ENCODE data around the gene CLIP1.
"Not testable (repeated sequence)": the region's sequence is repeated elsewhere in the genome, so short reads cannot be mapped to it uniquely, and the experiment has no call there.

The CLIP1 gene

DNA sequence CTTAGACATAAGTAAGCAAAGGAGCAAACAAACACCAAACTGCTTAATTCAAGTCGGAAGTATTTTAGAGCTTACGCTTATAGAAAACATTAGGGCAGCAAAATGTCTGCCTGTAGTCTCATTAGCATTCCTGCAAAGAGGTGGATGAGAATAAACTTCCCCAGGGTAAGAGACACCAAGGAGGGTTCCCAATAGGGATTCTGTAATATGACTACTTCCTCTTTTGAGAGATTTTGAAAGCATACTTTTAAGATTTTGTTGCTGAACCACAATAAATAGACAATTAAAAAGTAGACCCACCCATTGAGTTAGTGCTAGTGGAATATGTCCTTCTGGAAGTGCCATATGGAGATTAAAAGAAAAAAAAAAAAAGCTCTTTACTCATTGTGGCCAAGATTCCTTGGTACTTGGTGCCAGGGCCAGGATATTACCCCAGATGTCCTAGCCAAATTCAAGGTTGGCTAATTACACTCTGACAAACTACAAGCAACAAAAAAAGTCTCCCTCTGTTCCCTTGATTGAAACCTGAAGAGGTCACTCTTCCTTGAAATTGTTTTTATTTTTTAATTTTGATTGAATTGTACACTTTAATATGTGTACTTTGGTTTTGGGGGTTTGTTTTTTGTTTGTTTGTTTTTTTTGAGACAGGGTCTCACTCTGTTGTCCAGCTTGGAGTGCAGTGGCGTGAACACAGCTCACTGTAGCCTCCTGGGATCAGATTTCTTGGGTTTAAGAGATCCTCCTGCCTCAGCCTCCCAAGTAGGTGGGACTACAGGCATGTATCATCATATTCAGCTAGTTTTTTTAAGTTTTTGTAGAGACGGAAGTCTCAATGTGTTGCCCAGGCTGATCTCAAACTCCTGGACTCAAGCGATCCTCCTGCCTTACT lies 8.7 kb downstream of the CLIP1 start:
- TF ChIP-seq ZNF274 (IDR thresholded peaks at IDR 0.05; ENCODE audit: low read depth, low read length) = no peak
- no peak overlapping the region for H3K4me3 ChIP-seq (ENCODE audit: low read length)

DNA sequence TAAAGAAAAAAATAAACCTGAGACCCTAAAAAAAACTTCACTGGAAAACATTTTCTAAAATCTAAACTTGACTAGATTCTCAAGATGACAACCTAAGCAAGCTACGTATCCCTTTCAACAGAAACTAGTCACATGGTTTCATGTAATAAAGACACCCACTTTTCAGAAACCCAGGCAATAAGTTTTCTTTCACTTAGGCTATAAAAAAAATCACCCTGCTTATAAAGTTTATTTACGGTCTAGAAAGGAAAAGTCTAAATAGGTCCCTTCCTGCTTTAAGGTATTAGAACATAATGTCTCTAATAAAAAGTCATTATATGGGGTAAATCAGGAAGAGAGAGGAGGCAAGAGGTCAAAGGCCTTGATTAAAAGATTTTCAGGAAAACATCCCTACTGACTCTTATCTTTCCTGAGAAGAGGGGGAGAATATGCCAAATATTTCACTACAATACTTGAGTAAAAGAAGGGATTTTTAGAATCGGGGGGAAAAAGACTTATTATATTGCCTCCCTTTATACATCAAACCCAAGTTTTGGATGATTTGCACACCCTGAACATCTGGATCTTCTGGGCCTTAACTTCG lies 9.5 kb downstream of the CLIP1 start:
- H3K4me3 ChIP-seq (ENCODE audit: low read length) = no peak overlapping the region
- no peak for TF ChIP-seq ZNF274 (IDR thresholded peaks at IDR 0.05; ENCODE audit: low read depth, low read length)

DNA sequence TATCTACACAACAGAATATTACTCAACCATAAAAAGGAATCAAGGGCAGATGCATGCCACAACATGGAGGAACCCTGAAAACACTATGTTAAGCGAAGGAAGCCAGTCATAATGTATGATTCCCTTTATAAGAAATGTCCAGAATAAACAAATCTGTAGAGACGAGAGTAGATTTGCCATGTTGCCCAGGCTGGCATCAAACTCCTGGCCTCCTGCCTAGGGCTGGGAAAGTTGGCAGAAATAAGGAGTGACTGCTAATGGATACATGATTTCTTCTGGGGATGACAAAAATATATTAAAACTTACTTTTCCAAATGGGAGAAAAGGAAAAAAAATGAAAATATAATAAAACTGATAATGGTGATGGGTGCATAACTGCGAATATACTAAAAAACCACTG lies 10.9 kb downstream of the CLIP1 start:
- no peak overlapping the region for H3K4me3 ChIP-seq (ENCODE audit: low read length)
- TF ChIP-seq ZNF274 (IDR thresholded peaks at IDR 0.05; ENCODE audit: low read depth, low read length) = no peak

DNA sequence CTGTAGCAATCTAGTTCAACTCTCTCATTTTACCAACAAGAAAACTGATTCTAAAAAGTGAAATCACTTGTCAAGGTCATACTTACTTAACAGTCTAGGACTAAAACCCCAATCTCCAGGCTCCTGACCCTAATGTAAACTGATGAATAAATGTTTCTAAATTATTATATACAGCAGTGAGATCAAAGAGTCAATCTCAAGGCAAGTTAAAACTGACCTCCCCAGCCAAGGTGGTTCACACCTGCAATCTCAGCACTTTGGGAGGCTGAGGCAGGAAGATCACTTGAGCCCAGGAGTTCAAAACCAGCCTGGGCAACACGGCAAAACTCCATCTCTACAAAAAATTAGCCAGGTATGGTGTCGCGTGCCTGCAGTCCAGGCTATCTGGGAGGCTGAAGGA lies 15.3 kb downstream of the CLIP1 start:
- no peak overlapping the region for H3K4me3 ChIP-seq (ENCODE audit: low read length)
- no peak for TF ChIP-seq ZNF274 (IDR thresholded peaks at IDR 0.05; ENCODE audit: low read depth, low read length)

DNA sequence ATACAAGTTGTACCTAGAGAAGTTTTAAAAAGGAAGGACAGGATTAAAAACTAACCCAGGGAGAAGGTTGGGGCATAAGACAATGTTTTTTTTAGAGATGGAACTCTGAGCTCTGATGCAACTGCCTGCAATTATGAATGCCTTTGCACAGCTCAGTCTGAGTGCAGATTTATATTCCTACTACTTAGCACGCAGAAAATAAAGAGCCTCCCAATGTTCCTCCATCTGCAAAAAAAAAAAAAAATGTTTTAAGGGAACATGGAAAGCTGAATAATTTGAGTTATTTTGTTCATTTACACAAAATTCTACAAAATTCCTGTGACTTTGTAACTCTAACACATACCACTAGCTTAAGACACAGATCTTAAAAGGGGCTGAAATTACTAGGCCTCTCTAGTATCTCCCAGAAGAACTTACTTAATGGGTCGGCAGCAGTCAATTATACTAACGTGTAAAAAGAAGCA lies 15.7 kb downstream of the CLIP1 start:
- no peak for TF ChIP-seq ZNF274 (IDR thresholded peaks at IDR 0.05; ENCODE audit: low read depth, low read length)
- no peak overlapping the region for H3K4me3 ChIP-seq (ENCODE audit: low read length)

DNA sequence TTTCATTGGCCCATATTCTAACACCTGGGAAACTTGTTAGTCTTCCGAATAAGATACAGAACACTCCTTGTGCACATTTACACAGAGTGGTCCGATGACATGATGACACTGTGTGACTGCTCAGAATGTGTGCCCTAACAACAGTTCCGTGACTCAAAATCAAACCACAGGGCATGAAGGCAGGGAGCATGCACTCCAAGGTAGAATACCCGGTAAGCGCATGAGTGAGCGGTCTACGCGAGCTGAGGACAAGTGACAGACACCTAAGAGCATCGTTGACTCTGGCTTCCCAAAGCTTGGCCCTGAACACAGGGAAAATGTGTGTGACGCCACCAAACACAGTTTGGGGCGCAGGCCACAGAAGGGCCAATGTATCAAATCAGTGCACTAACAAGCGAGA lies 18.6 kb downstream of the CLIP1 start:
- H3K4me3 ChIP-seq (ENCODE audit: low read length) = no peak overlapping the region
- TF ChIP-seq ZNF274 (IDR thresholded peaks at IDR 0.05; ENCODE audit: low read depth, low read length) = no peak

DNA sequence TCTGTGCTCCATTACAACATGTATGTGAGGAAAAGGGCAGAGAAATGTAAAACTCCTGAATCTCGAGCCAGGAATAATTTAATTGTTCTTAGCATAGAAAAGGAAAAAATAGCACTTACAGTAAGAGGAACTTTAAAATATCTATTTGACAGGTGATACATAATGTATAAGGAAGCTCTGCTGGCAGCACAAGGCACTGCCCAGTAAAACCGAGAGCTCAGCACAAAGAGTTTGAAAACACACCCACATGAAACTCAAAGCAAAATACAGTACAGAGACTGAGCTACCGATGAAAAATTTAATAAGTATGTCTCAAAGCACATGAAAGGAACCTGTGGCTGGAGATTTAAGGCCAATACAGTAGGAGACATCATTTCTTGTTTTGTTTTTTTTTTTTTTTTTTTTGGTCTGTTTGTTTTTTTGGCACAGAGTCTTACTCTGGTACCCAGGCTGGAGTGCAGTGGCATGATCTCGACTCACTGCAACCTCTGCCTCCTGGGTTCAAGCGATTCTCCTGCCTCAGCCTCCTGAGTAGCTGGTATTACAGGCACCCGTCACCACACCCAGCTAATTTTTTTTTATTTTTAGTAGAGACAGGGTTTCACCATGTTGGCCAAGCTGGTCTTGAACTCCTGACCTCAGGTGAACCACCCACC lies 19.2 kb downstream of the CLIP1 start:
- TF ChIP-seq ZNF274 (IDR thresholded peaks at IDR 0.05; ENCODE audit: low read depth, low read length) = no peak
- H3K4me3 ChIP-seq (ENCODE audit: low read length) = no peak overlapping the region

DNA sequence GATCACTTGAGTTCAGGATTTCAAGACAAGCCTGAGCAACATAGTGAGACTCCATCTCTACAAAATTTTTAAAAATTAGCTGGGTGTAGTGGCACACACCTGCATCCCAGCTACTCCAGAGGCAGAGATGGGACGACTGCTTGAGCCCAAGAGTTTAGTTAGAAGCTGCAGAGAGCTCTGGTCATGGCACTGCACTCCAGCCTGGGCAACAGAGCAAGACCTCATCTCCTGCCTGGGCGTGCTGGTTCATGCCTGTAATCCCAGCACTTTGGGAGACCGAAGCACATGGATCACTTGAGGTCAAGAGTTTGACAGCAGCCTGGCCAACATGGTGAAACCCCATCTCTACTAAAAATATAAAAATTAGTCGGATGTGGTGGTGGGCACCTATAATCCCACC lies 20.2 kb downstream of the CLIP1 start:
- no peak for TF ChIP-seq ZNF274 (IDR thresholded peaks at IDR 0.05; ENCODE audit: low read depth, low read length)
- H3K4me3 ChIP-seq (ENCODE audit: low read length) = no peak overlapping the region

DNA sequence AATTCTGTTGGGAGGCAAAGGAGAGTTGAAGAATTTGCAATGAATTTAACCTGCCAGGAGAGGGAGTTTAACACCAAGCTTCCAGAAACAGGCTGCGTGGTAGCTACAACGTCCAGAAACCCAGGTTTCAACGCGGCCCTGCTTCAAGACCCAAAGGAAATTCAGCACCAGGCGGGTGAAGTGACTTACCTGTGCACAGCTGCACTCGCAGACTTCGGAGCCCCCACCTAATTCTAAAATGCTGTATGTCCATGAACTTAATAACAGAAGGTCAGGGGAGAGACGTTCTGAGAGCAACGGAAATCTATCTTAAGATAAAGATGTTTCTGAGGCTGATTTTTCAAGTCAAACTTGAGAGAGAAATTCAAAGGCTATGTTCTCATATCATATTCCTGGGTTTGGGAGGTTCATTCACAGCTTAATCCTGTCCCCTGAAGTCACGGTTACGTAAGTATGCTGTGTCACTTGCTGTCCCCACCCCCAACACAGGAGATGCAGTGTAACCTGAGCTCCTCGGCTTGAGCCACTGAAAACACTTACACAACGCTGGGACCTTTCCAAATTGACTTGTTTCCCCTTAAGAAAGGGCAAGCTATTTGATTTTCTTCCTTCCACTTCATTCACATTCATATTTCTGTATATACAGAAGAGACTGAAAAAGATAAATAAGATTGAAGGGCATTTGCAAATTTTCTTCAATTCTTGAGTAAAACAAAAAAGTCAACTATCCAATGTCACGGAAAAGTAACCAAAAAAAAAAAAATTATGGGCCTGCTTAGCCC lies 22.7 kb downstream of the CLIP1 start:
- H3K4me3 ChIP-seq (ENCODE audit: low read length) = no peak overlapping the region
- TF ChIP-seq ZNF274 (IDR thresholded peaks at IDR 0.05; ENCODE audit: low read depth, low read length) = no peak

DNA sequence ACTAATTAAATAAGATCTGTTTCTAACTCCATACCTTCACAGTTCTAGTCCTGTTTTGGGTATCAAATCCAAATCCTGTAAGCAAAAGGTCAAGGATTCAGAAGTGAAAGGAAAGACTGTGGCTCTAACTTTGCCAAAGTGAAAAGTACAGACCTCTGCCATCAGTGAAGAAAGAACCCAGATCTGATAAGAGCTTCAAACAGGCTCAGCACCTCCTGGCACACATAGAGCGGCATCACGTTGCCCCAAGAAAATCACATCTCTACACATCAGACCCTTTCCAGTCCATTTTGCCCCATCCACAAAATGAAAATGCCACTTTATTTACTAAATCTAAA lies 23.2 kb downstream of the CLIP1 start:
- H3K4me3 ChIP-seq (ENCODE audit: low read length) = no peak overlapping the region
- no peak for TF ChIP-seq ZNF274 (IDR thresholded peaks at IDR 0.05; ENCODE audit: low read depth, low read length)

DNA sequence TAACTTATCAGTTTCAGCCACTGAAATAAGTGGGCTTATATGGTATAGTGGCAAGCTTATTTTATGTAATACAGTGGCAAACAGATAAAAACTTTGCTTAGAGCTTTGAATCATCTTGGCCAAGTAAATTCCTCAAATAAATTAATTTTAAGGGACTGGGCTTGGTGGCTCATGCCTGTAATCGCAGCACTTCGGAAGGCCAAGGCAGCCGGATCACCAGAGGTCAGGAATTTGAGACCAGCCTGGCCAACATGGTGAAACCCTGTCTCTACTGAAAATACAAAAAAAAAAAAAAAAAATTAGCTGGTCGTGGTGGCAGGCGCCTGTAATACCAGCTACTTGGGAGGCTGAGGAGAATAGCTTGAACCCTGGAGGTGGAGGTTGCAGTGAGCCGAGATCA lies 24.5 kb downstream of the CLIP1 start:
- not testable (repeated sequence) for H3K4me3 ChIP-seq (ENCODE audit: low read length)

DNA sequence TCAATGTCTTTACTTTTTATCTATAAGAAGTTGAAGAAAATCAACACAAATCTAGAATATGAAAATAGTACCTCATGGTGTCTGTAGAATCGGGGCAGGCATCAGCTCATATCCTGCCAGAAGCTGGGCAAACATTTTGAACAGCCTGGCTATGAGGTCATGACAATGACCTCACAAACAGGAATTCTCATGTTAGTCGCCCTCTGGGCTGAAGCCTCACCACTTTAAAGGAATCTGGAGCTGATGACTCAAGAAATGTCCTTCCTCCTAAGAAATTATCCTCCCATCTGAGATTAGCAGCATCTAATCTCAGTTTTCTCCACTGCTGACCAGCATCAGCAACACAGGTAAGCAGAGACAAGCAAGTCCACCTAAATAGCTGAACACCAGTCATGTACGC lies 27.1 kb downstream of the CLIP1 start:
- no peak for TF ChIP-seq ZNF274 (IDR thresholded peaks at IDR 0.05; ENCODE audit: low read depth, low read length)
- no peak overlapping the region for H3K4me3 ChIP-seq (ENCODE audit: low read length)

DNA sequence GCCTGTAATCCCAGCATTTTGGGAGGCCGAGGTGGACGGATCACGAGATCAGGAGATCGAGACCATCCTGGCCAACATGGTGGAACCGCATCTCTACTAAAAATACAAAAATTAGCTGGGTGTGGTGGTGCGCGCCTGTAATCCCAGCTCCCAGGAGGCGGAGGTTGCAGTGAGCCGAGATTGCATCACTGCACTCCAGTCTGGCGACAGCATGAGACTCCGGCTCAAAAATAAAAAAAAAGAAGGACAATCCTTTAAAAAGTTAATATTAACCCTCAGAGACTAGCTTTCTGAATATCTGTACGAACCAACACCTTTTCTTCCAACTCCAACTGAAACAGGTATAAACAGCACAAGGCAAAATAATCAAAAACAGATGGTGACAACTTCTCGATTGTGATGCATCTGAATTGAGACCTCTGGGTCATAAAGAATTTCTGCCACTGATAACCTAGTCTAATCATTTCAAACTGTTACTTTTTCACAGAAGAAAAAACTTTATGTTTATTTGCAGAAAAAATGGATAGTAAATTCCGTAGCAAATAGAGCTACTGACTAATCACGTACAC lies 27.8 kb downstream of the CLIP1 start:
- no peak for TF ChIP-seq ZNF274 (IDR thresholded peaks at IDR 0.05; ENCODE audit: low read depth, low read length)
- no peak overlapping the region for H3K4me3 ChIP-seq (ENCODE audit: low read length)

DNA sequence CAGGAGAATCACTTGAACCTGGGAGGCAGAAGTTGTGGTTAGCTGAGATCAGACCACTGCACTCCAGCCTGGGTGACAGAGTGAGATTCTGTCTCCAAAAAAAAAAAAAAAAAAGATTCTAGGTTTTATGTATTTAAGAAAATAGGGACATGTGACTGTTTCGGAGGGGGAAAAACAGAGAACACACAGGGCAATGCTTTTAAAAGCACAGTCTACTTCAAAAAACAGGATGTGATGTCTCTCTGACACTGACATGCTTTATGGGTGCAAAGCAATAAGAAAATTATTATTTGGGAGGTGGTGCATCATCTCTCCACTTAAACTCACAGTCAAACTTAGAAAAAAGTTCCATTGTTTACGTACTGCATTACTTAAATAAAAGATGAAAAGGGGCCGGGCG lies 28.7 kb downstream of the CLIP1 start:
- no peak for TF ChIP-seq ZNF274 (IDR thresholded peaks at IDR 0.05; ENCODE audit: low read depth, low read length)
- no peak overlapping the region for H3K4me3 ChIP-seq (ENCODE audit: low read length)
